ENCODE results near the gene PDE11A.

GRCh38 chr2:177868806-177869205 lies 203.8 kb downstream of the PDE11A start:
- TF ChIP-seq CTCF (conservative IDR thresholded peaks at IDR 0.05) (no peak), ZFX (IDR thresholded peaks at IDR 0.05) (no peak)

All from C4-2B (cell line).